Measurements from ENCODE around the gene PRMT6.
"Not testable (repeated sequence)": the region's sequence is repeated elsewhere in the genome, so short reads cannot be mapped to it uniquely, and the experiment has no call there.

The PRMT6 gene

DNA sequence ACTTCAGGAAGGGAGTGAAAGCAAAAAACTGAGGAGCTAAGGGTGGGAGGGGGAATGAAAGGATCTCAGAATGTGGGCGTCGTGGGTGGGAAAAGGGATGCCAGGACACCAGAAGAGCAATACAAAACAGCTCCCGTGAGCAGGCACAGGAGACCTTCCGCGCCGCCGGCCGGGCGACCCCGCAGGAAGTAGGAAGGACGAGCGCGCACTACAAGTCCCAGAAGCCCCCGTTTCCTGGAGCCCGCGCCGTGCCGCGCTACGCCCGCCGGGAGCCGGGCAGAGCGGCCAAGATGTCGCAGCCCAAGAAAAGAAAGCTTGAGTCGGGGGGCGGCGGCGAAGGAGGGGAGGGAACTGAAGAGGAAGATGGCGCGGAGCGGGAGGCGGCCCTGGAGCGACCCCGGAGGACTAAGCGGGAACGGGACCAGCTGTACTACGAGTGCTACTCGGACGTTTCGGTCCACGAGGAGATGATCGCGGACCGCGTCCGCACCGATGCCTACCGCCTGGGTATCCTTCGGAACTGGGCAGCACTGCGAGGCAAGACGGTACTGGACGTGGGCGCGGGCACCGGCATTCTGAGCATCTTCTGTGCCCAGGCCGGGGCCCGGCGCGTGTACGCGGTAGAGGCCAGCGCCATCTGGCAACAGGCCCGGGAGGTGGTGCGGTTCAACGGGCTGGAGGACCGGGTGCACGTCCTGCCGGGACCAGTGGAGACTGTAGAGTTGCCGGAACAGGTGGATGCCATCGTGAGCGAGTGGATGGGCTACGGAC lies at the start of gene PRMT6:
Gene PRMT6, plus strand, starts transcription at position 249 of the 771 bp plus-strand sequence. Its CDS starts 42 bp downstream, at position 291.
- FAIRE-seq (no peak), DNase-seq (ENCODE audit: insufficient read length, low spot score) (peak; percentile 26)

DNA sequence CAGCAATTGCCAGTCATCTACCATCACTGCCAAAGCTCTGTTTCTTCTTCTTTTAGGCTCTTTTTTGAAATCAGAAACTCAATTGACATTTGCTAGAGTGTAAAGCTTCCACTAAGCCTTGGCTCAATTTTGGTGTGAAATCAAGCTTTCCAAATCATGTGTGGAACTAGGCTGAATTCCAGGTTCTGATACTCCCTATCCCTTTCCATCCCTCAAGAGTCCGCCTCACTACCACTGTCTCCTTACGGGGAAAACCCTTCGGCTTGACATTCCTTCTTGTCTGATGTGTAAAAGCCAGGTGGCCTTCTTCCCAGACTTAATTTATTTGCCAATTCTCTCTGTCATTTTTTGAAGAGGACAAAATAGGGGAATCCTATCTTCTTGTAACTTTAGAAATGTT lies 47.2 kb upstream of the PRMT6 start:
- FAIRE-seq: no peak

DNA sequence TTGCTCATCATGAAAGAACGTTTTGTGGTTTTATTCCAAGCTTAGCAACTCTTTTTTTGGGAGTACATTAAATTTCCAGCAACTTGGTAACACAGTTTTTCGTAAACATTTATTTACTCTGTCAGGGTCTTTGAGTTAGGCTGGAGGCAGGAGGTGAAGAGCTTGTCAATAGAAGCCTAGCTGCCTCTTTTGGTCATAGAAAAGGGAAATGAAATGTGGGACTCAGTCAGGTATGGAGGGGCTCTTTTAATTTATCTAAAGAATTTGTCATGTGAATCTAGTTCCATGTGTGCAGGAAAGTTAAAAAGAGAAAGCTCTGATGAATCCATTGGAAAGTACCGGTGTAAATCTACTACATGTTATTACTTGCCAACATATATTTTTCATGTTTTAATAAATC lies 45.9 kb upstream of the PRMT6 start:
- FAIRE-seq (no peak), DNase-seq (ENCODE audit: insufficient read length, low spot score) (no peak)

More for the DNA sequence above, 47.2 kb upstream of the PRMT6 start:
- DNase-seq (ENCODE audit: insufficient read length, low spot score): no peak

DNA sequence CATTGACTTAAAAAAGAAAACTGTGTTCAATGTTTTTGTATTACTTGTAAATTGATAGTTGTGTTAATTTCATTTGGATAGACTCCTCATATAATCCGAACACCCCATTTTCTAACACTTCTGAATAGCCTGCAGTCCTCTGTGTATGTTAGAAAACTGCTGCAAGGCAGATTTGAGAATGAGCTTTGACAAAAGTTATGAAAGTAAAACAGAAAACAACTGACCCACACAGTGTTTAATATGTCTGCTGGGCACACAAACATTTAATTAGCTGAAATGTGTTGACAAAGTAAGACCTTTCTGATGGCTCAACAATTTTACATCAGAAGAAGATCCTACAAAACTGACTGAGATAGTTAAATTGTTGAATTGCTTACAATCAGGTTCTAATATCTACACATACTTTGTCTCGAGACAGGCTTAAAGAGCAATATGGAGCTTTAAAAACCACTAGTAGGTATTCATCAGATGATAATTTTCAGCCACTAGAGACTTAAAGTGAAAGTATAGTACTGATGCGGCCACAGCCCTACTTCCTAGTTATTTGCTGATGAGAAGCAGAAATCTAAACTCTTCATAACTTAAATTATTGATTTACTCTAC lies 40.0 kb upstream of the PRMT6 start:
- no peak for DNase-seq (ENCODE audit: insufficient read length, low spot score)
- no peak for FAIRE-seq

DNA sequence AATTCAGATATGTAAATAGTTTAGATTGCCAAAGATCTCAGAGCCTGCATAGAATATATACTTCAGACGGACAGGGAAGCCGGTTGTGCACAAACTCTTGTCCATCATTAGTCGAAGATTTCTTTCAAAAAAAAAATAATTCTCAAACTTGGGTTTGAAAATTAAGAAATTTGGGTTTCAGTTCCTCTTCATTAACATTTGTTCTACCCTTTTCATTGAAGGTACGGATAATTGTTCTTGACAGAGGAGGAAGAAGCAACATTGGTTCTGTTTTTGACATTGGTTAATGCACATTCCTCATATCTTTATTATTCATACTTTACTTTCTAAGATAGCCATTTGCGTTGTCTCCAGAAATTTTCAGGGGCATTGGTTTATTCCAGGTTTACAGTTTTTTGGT lies 38.0 kb upstream of the PRMT6 start:
- DNase-seq (ENCODE audit: insufficient read length, low spot score) (no peak), FAIRE-seq (no peak)

- no peak for DNase-seq (ENCODE audit: insufficient read length, low spot score)
Measured at GRCh38 chr1:107019166-107019565, 37.3 kb upstream of the PRMT6 start.

GRCh38 chr1:107038874-107039273 lies 17.6 kb upstream of the PRMT6 start:
- DNase-seq (ENCODE audit: insufficient read length, low spot score); FAIRE-seq: not testable (repeated sequence)

More at GRCh38 chr1:107019166-107019565, 37.3 kb upstream of the PRMT6 start:
- FAIRE-seq: no peak

- DNase-seq (ENCODE audit: insufficient read length, low spot score); FAIRE-seq: not testable (repeated sequence)
Measured at GRCh38 chr1:107044310-107045220, 11.9 kb upstream of the PRMT6 start.

GRCh38 chr1:107047602-107048001 lies 8.9 kb upstream of the PRMT6 start:
- no peak for DNase-seq (ENCODE audit: insufficient read length, low spot score)
- FAIRE-seq: no peak

- no peak for DNase-seq (ENCODE audit: insufficient read length, low spot score)
- FAIRE-seq: no peak
Measured at GRCh38 chr1:107048241-107048640, 8.2 kb upstream of the PRMT6 start.

- FAIRE-seq: no peak
- DNase-seq (ENCODE audit: insufficient read length, low spot score): no peak
Measured at GRCh38 chr1:107051266-107051665, 5.2 kb upstream of the PRMT6 start.

DNA sequence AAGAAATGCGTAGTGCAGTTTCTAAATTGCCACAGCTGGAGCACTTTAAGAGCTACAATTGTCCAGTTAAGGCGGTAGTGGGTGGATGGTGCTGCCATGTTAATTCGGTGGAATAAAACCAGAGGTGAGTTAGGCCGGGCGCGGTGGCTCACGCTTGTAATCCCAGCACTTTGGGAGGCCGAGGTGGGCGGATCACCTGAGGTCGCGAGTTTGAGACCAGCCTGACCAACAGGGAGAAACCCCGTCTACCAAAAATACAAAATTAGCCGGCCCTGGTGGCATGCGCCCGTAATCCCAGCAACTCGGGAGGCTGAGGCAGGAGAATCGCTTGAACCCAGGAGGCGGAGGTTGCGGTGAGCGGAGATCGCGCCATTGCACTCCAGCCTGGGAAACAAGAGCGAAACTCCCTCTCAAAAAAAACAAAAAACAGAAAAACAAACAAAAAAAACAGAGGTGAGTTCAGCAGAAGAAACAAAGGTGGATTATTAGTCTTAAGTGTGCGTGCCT lies 502 bp upstream of the PRMT6 start:
- not testable (repeated sequence) for DNase-seq (ENCODE audit: insufficient read length, low spot score); FAIRE-seq

- peak; percentile 1 for DNase-seq (ENCODE audit: insufficient read length, low spot score)
- no peak for FAIRE-seq
Measured at GRCh38 chr1:107057197-107058133, 991 bp downstream of the PRMT6 start.

DNA sequence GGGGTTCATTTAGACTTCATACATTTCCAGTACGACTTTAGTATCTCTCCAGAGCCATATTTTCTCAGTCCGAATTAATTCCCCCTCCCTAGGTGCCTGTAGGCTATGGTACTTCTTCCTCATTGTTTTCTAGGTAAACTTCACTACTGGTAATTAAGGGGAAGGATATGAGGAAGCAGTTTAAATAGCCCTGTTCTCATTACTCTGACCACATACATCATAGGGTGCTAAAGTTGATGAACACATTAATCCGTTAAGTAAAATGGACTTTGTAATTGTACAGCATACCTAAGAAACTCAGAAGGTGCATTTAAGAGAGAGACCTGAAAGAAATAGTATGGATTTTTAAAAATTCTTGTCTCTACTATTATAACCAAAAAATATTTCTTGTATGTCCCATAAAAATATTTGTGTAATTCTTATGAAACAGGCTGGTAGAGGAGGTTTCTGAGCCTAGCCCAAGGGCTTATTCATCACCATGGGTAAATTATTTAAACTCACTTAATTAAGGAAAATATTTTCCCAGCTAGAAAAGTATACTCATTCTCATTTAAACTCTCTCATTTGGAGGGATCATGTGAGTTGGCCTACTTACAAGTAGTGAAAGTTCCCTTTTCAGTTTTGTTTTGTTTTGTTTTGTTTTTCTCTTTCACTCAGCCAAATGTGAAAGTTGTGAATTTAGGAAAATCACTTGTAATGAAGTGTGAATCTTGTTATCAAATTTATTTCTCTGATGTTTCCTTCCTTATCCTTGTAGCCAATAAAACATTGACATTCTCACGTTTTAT lies 2.0 kb downstream of the PRMT6 start:
- FAIRE-seq (no peak), DNase-seq (ENCODE audit: insufficient read length, low spot score) (no peak)

DNA sequence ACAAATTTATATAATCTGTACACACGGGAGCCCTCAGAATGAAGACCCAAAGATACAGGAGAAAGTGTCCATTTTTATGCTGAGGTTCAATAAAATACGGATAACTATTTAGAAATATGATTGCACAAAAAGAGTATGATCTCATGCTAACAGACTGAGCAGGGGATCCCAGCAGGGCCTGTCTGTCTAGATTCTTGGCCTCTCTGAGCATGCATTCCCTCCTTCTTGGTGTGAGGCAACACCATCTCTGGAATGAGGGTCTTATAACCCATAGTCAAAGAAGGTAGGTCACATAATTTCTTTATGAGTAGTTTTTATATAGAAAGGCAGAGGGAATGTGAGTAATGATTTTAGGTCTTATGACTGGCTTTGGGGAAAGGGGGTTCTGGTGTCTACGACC lies 5.4 kb downstream of the PRMT6 start:
- DNase-seq (ENCODE audit: insufficient read length, low spot score): no peak
- FAIRE-seq: no peak

- no peak for FAIRE-seq
Measured at GRCh38 chr1:107073493-107073892, 17.0 kb downstream of the PRMT6 start.

DNA sequence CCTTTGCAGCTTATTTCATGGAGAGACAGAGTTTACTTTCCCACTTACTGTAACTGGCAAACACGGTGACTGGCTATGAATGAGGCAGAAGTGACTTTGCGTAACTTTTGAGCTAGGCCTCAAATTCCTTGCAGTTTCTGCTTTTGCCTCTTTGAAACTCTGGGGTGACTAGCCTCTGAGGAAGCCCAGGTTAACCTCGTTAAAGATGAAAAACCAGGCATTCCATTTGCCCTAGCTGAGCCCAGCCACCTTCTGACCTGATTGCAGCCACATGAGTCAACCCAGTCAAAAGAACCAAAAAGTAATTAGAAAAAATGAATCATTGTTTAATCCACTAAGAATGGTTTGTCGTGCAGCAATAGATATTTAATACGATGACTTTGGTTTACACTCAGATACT lies 20.4 kb downstream of the PRMT6 start:
- no peak for DNase-seq (ENCODE audit: insufficient read length, low spot score)
- no peak for FAIRE-seq

More at GRCh38 chr1:107073493-107073892, 17.0 kb downstream of the PRMT6 start:
- DNase-seq (ENCODE audit: insufficient read length, low spot score): no peak

GRCh38 chr1:107079249-107079648 lies 22.8 kb downstream of the PRMT6 start:
- FAIRE-seq: no peak

DNA sequence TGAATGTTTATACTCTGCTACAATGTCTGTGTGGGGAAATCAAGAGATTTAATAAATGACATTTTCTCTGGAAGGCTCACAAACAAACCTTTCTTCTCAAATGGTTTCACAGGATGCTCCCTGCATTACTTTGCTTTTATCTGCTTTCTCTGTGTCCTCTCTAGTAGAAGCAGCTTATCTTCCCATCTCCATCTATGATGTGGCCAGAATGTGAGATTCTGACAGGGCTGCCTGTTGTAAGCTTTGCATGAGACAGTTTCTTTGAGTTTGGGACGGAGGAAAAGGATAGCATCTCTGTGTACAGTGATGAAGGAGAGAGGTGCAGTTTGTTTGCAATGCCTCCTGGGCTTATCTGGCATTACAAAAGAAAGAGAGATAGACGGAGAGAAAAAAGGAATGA lies 24.6 kb downstream of the PRMT6 start:
- FAIRE-seq: no peak
- DNase-seq (ENCODE audit: insufficient read length, low spot score): no peak

More at GRCh38 chr1:107079249-107079648, 22.8 kb downstream of the PRMT6 start:
- DNase-seq (ENCODE audit: insufficient read length, low spot score): no peak
